ENCODE results near the gene PKN1.

DNA sequence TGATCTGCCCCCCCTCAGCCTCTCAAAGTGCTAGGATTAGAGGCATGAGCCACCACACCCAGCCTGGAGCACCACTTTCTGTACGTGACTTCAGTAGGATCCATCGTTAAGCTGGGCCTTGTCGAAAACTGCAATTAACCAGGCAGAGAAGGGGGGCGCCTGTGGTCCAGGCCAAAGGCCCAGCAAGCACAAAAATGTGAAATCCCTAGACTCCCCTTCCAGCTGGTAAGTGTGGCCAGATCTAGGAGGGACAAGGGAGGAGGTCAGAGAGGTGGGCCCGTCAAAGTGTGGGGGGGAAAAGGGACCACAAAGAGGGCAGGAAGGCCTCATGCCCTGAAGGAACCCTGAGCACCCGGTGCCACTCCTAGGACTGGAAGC, 27.7 kb upstream of the PKN1 start:
- TF ChIP-seq, protein P1, sequence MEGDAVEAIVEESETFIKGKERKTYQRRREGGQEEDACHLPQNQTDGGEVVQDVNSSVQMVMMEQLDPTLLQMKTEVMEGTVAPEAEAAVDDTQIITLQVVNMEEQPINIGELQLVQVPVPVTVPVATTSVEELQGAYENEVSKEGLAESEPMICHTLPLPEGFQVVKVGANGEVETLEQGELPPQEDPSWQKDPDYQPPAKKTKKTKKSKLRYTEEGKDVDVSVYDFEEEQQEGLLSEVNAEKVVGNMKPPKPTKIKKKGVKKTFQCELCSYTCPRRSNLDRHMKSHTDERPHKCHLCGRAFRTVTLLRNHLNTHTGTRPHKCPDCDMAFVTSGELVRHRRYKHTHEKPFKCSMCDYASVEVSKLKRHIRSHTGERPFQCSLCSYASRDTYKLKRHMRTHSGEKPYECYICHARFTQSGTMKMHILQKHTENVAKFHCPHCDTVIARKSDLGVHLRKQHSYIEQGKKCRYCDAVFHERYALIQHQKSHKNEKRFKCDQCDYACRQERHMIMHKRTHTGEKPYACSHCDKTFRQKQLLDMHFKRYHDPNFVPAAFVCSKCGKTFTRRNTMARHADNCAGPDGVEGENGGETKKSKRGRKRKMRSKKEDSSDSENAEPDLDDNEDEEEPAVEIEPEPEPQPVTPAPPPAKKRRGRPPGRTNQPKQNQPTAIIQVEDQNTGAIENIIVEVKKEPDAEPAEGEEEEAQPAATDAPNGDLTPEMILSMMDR (conservative IDR thresholded peaks at IDR 0.05): no peak
- TF ChIP-seq EZH2 (IDR thresholded peaks at IDR 0.05; ENCODE audit: low read depth): no peak

Data from PC-9 (cell line).